ENCODE results near the gene NEDD1. TPM values are rescaled to one million over a fixed set of nuclear protein-coding genes. Genes with fewer than 3 reads are reported as not detected.

The NEDD1 gene
- total RNA-seq, 1 experiment from 2014 or later, result 30.3 TPM

DNA sequence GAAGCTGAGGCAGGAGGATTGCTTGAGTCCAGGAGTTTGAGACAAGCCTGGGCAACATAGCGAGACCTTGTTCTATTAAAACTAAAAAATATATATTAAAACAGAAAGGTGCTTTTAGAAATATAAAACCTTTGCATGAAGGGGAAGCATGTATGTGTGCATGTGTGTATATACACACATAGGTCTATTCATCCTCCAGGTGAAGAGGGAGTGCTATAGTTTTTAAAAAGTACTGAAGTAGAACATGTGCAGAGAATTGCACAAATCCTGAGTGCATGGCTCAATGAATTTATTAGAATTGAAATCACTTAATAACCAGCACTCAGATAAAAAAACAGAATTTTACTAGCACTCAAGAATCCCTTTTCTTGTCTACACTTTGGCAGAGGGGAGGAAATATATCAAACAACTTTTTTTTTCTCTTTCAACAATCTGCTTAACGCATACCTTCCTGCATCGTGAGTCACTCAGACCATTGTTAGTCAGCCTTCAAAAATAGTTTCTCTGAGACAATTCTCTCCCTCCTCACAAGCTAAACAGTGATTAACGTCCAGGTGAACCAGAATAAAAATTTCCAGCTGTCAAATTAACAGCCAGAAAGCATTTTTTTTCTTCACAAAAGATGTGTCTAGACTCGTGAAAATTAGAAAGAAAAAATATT, 17.7 kb upstream of the NEDD1 start:
- Histone ChIP-seq H3K4me3 (ENCODE audit: low read depth in 2 of 2, low read length in 2 of 2) (no peak overlapping the region), H3K27me3 (ENCODE audit: control insufficient read depth, insufficient read depth, low read length) (no peaks in the 10 kb centered on the region), H3K36me3 (ENCODE audit: control insufficient read depth, insufficient read depth, low read length) (no peaks in the 10 kb centered on the region), H3K9me3 (ENCODE audit: control insufficient read depth, insufficient read depth, low read depth, low read length) (no peaks in the 10 kb centered on the region), H3K4me1 (ENCODE audit: control insufficient read depth, insufficient read depth, low read length) (no peaks in the 10 kb centered on the region), H3K27ac (ENCODE audit: low read length) (no peak overlapping the region)
- ChIA-PET CTCF (no interaction called here), POLR2A (interaction anchor here (0.6 kb wide), 1 partner anchor 398 kb away, joined by 3 read pairs; no protein-coding TSS in a partner anchor)
- DNase-seq (ENCODE audit: low read depth, low spot score) (peak; percentile 61), ATAC-seq (no peak)
- BruUV-seq (replicated peaks), result no TSS peak
- intact Hi-C loops (cut with micrococcal nuclease; ENCODE audit: unreplicated experiment) (no loop called here), in situ Hi-C loops (cut with HindIII; ENCODE audit: low pct_unique_long_range_greater_than_20kb, low sequenced_read_pairs) (no loop called here)
- no peak for TF ChIP-seq SIN3A (IDR thresholded peaks at IDR 0.05; ENCODE audit: borderline replicate concordance, insufficient read depth, low read depth, low read length)
- TF ChIP-seq, protein P1, sequence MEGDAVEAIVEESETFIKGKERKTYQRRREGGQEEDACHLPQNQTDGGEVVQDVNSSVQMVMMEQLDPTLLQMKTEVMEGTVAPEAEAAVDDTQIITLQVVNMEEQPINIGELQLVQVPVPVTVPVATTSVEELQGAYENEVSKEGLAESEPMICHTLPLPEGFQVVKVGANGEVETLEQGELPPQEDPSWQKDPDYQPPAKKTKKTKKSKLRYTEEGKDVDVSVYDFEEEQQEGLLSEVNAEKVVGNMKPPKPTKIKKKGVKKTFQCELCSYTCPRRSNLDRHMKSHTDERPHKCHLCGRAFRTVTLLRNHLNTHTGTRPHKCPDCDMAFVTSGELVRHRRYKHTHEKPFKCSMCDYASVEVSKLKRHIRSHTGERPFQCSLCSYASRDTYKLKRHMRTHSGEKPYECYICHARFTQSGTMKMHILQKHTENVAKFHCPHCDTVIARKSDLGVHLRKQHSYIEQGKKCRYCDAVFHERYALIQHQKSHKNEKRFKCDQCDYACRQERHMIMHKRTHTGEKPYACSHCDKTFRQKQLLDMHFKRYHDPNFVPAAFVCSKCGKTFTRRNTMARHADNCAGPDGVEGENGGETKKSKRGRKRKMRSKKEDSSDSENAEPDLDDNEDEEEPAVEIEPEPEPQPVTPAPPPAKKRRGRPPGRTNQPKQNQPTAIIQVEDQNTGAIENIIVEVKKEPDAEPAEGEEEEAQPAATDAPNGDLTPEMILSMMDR (IDR thresholded peaks at IDR 0.05), result no peak
- no peak for TF ChIP-seq TCF7L2 (IDR thresholded peaks at IDR 0.05; ENCODE audit: low read depth, low read length)
- TF ChIP-seq, protein P2, sequence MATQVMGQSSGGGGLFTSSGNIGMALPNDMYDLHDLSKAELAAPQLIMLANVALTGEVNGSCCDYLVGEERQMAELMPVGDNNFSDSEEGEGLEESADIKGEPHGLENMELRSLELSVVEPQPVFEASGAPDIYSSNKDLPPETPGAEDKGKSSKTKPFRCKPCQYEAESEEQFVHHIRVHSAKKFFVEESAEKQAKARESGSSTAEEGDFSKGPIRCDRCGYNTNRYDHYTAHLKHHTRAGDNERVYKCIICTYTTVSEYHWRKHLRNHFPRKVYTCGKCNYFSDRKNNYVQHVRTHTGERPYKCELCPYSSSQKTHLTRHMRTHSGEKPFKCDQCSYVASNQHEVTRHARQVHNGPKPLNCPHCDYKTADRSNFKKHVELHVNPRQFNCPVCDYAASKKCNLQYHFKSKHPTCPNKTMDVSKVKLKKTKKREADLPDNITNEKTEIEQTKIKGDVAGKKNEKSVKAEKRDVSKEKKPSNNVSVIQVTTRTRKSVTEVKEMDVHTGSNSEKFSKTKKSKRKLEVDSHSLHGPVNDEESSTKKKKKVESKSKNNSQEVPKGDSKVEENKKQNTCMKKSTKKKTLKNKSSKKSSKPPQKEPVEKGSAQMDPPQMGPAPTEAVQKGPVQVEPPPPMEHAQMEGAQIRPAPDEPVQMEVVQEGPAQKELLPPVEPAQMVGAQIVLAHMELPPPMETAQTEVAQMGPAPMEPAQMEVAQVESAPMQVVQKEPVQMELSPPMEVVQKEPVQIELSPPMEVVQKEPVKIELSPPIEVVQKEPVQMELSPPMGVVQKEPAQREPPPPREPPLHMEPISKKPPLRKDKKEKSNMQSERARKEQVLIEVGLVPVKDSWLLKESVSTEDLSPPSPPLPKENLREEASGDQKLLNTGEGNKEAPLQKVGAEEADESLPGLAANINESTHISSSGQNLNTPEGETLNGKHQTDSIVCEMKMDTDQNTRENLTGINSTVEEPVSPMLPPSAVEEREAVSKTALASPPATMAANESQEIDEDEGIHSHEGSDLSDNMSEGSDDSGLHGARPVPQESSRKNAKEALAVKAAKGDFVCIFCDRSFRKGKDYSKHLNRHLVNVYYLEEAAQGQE (IDR thresholded peaks at IDR 0.05; ENCODE audit: insufficient read depth in 1 of 2, low read depth in 2 of 2, low read length in 1 of 2), result no peak
- TF ChIP-seq POLR2AphosphoS5 (IDR thresholded peaks at IDR 0.05; ENCODE audit: low read depth, low read length), result no peak

DNA sequence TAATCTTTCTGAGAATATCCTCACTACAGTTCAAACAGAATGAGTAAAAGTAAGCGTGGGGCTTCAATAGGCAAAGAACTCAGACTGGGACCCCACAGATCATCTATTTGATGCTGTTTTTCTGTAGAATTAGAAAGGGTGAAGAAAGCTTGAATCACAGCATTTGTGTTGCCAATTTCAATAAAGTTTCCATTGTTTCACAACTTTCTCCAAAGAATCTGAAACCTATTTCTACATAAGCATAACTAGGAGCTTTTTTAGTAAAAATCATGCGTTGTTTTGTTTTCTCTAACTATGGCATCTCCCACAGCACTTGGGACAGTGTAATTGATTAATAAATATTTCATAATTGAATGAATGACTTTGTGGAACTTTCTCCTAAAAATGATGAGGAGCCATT, 16.7 kb upstream of the NEDD1 start:
- no peak for ATAC-seq
- no TSS peak for BruUV-seq (replicated peaks)
- intact Hi-C loops (cut with micrococcal nuclease; ENCODE audit: unreplicated experiment), result no loop called here
- TF ChIP-seq POLR2AphosphoS5 (IDR thresholded peaks at IDR 0.05; ENCODE audit: low read depth, low read length), result no peak
- TF ChIP-seq, protein P1 (IDR thresholded peaks at IDR 0.05), result no peak
- no peak for TF ChIP-seq SIN3A (IDR thresholded peaks at IDR 0.05; ENCODE audit: borderline replicate concordance, insufficient read depth, low read depth, low read length)
- TF ChIP-seq, protein P2 (IDR thresholded peaks at IDR 0.05; ENCODE audit: insufficient read depth in 1 of 2, low read depth in 2 of 2, low read length in 1 of 2), result no peak
- no peak for TF ChIP-seq TCF7L2 (IDR thresholded peaks at IDR 0.05; ENCODE audit: low read depth, low read length)
- Histone ChIP-seq H3K27me3 (ENCODE audit: control insufficient read depth, insufficient read depth, low read length) (no peaks in the 10 kb centered on the region), H3K9me3 (ENCODE audit: control insufficient read depth, insufficient read depth, low read depth, low read length) (no peaks in the 10 kb centered on the region), H3K36me3 (ENCODE audit: control insufficient read depth, insufficient read depth, low read length) (no peaks in the 10 kb centered on the region), H3K4me3 (ENCODE audit: low read depth in 2 of 2, low read length in 2 of 2) (no peak overlapping the region), H3K27ac (ENCODE audit: low read length) (no peak overlapping the region), H3K4me1 (ENCODE audit: control insufficient read depth, insufficient read depth, low read length) (no peaks in the 10 kb centered on the region)
- ChIA-PET POLR2A (no interaction called here), CTCF (no interaction called here)
- in situ Hi-C loops (cut with HindIII; ENCODE audit: low pct_unique_long_range_greater_than_20kb, low sequenced_read_pairs), result no loop called here
- DNase-seq (ENCODE audit: low read depth, low spot score), result no peak
